ENCODE measurements around the gene NAALADL2. TPM values are rescaled to one million over a fixed set of nuclear protein-coding genes. Genes with fewer than 3 reads are reported as not detected.

NAALADL2 gene
- total and polyA plus RNA-seq, 2 donors (not counting 1 experiment from before 2014, with no cell fraction given), result not detected

DNA sequence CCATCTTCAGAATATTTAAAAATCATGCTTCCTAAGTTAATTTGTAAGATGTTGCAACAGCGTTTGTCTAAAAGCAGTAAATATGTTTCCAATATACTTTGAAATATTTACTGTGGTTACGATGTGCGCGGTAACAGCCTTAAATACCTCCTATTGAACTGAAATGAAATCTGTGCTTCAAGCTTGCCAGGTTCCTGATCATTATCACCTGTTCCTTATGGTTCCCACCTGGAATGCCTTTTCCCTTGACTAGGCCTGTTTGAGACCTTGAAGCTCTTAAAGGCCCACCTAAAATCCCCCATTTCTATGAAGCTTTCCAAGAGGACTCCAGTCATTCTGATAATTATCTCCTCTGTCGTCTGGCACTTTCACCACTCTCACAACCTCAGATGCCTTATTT is 146.7 kb downstream of the NAALADL2 start:
- H3K79me2 ChIP-seq (ENCODE audit: control insufficient read depth, insufficient read depth, low read length), result no peaks in the 10 kb centered on the region
- no peaks in the 10 kb centered on the region for H3K4me1 ChIP-seq (ENCODE audit: control insufficient read depth in 2 of 2, insufficient read depth in 2 of 2, low read length in 2 of 2)
- H3K9me3 Mint-ChIP-seq (ENCODE audit: insufficient read depth), result peaks cover 2% of the 10 kb centered on the region
- TF ChIP-seq, protein P1, sequence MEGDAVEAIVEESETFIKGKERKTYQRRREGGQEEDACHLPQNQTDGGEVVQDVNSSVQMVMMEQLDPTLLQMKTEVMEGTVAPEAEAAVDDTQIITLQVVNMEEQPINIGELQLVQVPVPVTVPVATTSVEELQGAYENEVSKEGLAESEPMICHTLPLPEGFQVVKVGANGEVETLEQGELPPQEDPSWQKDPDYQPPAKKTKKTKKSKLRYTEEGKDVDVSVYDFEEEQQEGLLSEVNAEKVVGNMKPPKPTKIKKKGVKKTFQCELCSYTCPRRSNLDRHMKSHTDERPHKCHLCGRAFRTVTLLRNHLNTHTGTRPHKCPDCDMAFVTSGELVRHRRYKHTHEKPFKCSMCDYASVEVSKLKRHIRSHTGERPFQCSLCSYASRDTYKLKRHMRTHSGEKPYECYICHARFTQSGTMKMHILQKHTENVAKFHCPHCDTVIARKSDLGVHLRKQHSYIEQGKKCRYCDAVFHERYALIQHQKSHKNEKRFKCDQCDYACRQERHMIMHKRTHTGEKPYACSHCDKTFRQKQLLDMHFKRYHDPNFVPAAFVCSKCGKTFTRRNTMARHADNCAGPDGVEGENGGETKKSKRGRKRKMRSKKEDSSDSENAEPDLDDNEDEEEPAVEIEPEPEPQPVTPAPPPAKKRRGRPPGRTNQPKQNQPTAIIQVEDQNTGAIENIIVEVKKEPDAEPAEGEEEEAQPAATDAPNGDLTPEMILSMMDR (IDR thresholded peaks at IDR 0.05), result no peak
- TF ChIP-seq EZH2 (IDR thresholded peaks at IDR 0.05; ENCODE audit: borderline replicate concordance, insufficient read depth, low read depth, low read length, poor library complexity, severe bottlenecking), result no peak
- H3K36me3 ChIP-seq (replicated peaks in 1 of 2; ENCODE audit: control extremely low read depth in 1 of 2, control insufficient read depth in 1 of 2, extremely low read depth in 1 of 2, insufficient read depth in 2 of 2, low read length in 1 of 2), result no peaks in the 10 kb centered on the region
- H3K27me3 ChIP-seq (replicated peaks in 1 of 4; ENCODE audit: control extremely low read depth in 1 of 4, control insufficient read depth in 3 of 4, insufficient read depth in 4 of 4, low read length in 3 of 4), result no peaks in the 10 kb centered on the region
- no peak overlapping the region for H3K27ac ChIP-seq (ENCODE audit: low read length in 2 of 2)
- ATAC-seq (ENCODE audit: low read depth) (no peak), DNase-seq (no peak)
- intact Hi-C loops (cut with micrococcal nuclease), result no loop called here
- no peaks in the 10 kb centered on the region for H3K27me3 Mint-ChIP-seq
- ChIA-PET CTCF (no interaction called here), POLR2A (no interaction called here)
- H4K20me1 ChIP-seq (ENCODE audit: control insufficient read depth, insufficient read depth, low read length, poor library complexity, severe bottlenecking), result no peaks in the 10 kb centered on the region
- WGBS (ENCODE audit: insufficient coverage), result 100% methylated on average over 3 of the region's 5 CpGs
- H2AFZ ChIP-seq (ENCODE audit: insufficient read depth, low read depth, low read length, poor library complexity, severe bottlenecking), result no peak overlapping the region
- H3K4me3 Mint-ChIP-seq, result no peak overlapping the region
- no peak overlapping the region for H3K4me2 ChIP-seq (replicated peaks; ENCODE audit: low read depth, low read length, poor library complexity, severe bottlenecking)
- no peak overlapping the region for H3K9ac ChIP-seq (ENCODE audit: low read length)
- H3K4me3 ChIP-seq (ENCODE audit: control extremely low read depth in 1 of 5, extremely low read depth in 1 of 5, insufficient read depth in 1 of 5, low read depth in 2 of 5, low read length in 4 of 5), result no peak overlapping the region
- H3K4me1 Mint-ChIP-seq, result no peaks in the 10 kb centered on the region
- H3K9me3 ChIP-seq (ENCODE audit: control extremely low read depth in 1 of 3, control insufficient read depth in 2 of 3, insufficient read depth in 1 of 3, low read length in 2 of 3), result no peaks in the 10 kb centered on the region
- no peak overlapping the region for H3K27ac Mint-ChIP-seq

DNA sequence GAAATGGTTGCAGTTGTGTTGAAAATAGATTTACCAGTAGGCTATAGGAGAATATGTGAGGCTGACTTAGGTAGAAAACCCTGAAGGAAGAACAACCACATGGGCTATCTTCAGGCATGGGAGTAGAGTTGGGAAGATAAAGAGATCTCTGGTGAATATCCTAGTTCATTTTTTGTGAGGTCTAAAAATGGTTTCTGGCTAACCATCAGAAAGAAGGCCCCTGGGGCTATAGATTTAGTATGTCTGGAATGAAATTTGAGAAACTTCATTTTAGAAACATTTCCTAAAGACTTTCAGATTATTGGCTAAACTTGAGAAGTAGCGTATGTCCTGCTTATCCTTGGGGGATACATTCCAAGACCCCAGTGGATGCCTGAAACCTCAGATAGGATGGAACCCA is 148.2 kb downstream of the NAALADL2 start:
- no CpG with 5 or more reads among the region's 1 CpG for WGBS (ENCODE audit: insufficient coverage)
- Histone ChIP-seq H3K9me3 (ENCODE audit: control extremely low read depth in 1 of 3, control insufficient read depth in 2 of 3, insufficient read depth in 1 of 3, low read length in 2 of 3) (peaks cover 0 to 2% (median 0%) of the 10 kb centered on the region in 3 donors), H3K36me3 (replicated peaks in 1 of 2; ENCODE audit: control extremely low read depth in 1 of 2, control insufficient read depth in 1 of 2, extremely low read depth in 1 of 2, insufficient read depth in 2 of 2, low read length in 1 of 2) (no peaks in the 10 kb centered on the region), H3K4me1 (ENCODE audit: control insufficient read depth in 2 of 2, insufficient read depth in 2 of 2, low read length in 2 of 2) (no peaks in the 10 kb centered on the region), H3K4me3 (ENCODE audit: control extremely low read depth in 1 of 5, extremely low read depth in 1 of 5, insufficient read depth in 1 of 5, low read depth in 2 of 5, low read length in 4 of 5) (no peak overlapping the region), H3K27ac (ENCODE audit: low read length in 2 of 2) (no peak overlapping the region), H3K4me2 (replicated peaks; ENCODE audit: low read depth, low read length, poor library complexity, severe bottlenecking) (no peak overlapping the region), H3K9ac (ENCODE audit: low read length) (no peak overlapping the region), H3K27me3 (replicated peaks in 1 of 4; ENCODE audit: control extremely low read depth in 1 of 4, control insufficient read depth in 3 of 4, insufficient read depth in 4 of 4, low read length in 3 of 4) (no peaks in the 10 kb centered on the region), H2AFZ (ENCODE audit: insufficient read depth, low read depth, low read length, poor library complexity, severe bottlenecking) (no peak overlapping the region), H3K79me2 (ENCODE audit: control insufficient read depth, insufficient read depth, low read length) (no peaks in the 10 kb centered on the region), H4K20me1 (ENCODE audit: control insufficient read depth, insufficient read depth, low read length, poor library complexity, severe bottlenecking) (no peaks in the 10 kb centered on the region)
- no peak for ATAC-seq (ENCODE audit: low read depth)
- H3K27ac Mint-ChIP-seq, result no peak overlapping the region
- no peaks in the 10 kb centered on the region for H3K4me1 Mint-ChIP-seq
- peaks cover 4% of the 10 kb centered on the region for H3K9me3 Mint-ChIP-seq (ENCODE audit: insufficient read depth)
- H3K27me3 Mint-ChIP-seq, result no peaks in the 10 kb centered on the region
- POLR2A ChIA-PET, result no interaction called here
- CTCF ChIA-PET, result no interaction called here
- no peak overlapping the region for H3K4me3 Mint-ChIP-seq
- intact Hi-C loops (cut with micrococcal nuclease), result no loop called here
- TF ChIP-seq, protein P1 (IDR thresholded peaks at IDR 0.05), result no peak
- no peak for TF ChIP-seq EZH2 (IDR thresholded peaks at IDR 0.05; ENCODE audit: borderline replicate concordance, insufficient read depth, low read depth, low read length, poor library complexity, severe bottlenecking)
- no peak for DNase-seq

Measured in B cell (primary cell).